ENCODE data around the gene GRPEL1.
A peak's percentile ranks its signal among the peaks of the same experiment; 100 is the strongest.

Gene GRPEL1

DNA sequence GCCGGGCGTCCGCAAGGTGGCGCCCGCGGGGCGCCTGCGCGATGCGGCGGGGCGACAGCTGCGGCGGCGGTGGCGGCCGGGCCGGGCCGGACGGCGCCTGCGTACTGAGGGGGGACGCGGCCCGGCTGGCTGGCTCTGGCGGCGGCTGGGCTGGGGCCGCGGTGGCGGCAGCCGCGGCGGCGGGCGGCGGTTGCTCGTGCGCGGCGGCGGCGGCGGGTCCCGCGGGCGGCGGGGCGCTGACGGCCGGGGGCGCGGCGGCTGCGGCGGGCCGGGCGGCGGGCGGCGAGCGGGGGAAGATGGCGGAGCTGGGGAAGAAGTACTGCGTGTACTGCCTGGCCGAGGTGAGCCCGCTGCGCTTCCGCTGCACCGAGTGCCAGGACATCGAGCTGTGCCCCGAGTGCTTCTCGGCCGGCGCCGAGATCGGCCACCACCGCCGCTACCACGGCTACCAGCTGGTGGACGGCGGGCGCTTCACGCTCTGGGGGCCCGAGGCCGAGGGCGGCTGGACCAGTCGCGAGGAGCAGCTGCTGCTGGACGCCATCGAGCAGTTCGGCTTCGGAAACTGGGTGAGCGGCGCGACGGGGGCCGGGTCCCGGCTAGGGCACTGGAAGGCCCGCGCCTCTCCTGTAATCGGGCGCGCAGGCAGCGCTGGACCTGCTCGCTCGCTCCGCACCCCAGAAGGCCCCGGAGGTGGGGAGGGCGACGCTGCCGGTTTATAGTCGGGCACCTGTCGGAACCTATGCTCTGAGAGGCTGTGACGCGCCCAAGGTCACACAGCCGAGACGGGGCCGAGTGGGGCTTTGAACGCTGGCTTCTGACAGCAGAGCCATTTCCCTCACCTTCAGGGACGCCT, 24.4 kb downstream of the GRPEL1 start, which contains the start of gene TADA2B:
Gene TADA2B (plus strand): TSS at position 89 of the 853 bp plus-strand sequence. CDS start 208 bp downstream, at position 297.
- peak; percentile 38 to 69 (median 62) for DNase-seq

- peak; percentile 73 to 89 (median 85) for DNase-seq
Observed at GRCh38 chr4:7042503-7043283, 25.2 kb downstream of the GRPEL1 start.

DNA sequence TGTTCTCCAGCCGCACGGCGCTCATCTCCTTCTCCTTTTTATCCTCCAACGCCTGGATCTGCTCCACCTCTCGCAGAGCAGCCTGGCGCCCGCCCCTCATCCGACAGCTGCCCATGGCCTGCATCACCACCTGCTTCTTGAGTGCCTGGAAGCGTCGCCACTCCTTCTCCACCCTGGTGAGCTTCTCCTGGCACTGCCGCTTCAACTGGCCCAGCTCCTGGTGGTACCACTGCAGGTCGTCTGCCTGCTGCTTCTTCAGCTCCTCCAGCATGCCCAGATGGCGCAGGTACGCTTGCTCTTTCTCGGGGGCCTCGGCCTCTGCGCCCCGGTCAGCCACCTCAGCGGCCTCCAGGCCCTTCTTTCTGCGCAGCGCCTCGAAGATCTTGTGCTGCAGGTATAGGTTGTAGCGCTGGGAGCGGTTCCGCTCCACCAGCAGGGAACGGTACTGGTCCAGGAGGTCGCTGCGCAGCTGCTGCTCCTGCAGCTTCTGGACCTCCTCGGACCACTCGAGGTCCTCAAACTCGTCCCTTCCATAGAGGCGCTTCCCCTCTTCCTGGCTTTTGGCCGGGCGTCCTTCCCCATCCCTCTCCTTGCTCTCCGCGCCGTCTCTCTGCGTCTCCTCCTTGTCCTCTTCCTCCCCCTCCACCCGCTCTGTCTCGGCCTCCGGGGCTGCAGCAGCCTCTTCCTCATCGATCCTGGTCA, 25.9 kb downstream of the GRPEL1 start:
- peak in 3 of 6 experiments; percentile 27 to 57 (median 28) for DNase-seq

- DNase-seq: no peak
Observed at GRCh38 chr4:7041246-7041645, 26.6 kb downstream of the GRPEL1 start.

GRCh38 chr4:7040765-7041164, 27.1 kb downstream of the GRPEL1 start:
- DNase-seq: no peak

- DNase-seq: peak in 1 of 6 experiments; percentile 16
Observed at GRCh38 chr4:7037425-7037824, 30.4 kb downstream of the GRPEL1 start.

GRCh38 chr4:7034262-7035081, 33.4 kb downstream of the GRPEL1 start:
- DNase-seq: no peak

- DNase-seq: no peak
Observed at GRCh38 chr4:7032596-7032995, 35.3 kb downstream of the GRPEL1 start.

GRCh38 chr4:7031558-7032449, 36.1 kb downstream of the GRPEL1 start:
- no peak for DNase-seq

DNA sequence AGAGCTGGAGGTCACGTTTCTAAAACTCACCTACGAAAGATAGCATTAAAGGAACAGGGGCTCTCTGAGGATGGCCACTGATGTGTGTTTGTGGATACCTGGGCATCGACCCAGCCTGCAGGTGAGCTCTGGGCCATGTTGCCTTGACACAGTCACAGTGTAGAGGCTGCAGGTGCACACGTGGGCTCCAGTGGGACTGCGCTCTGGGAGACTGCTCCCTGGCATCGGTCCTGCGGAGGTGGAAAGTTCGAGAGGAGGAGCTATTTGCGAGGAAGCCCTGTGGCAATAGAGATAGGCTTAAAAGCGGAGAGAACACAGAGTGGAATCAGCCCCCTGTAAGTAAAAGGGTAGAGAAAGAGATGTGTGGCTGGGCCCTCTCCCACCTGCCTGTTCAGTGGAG, 37.0 kb downstream of the GRPEL1 start:
- DNase-seq: no peak

DNA sequence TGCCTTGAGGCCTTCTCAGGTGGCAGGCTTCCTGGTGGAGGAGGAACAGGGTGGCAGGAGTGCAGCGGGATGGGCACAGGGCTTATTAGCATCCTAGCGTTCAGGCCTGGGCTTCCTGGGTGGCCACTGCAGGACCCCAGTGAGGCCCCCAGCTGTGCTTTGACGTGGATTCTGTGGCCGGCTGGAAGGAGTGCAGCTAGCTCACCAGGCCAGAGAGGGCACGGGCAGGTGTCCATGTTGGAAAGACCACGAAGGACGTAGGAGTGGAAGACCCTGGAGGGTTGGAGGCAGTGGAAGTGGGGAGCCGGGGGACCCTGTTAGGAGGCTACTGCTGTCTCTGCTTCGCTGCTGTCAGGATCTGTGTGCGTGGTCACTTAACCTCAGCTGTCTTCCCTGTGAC, 37.9 kb downstream of the GRPEL1 start:
- no peak for DNase-seq

GRCh38 chr4:7029212-7029611, 38.7 kb downstream of the GRPEL1 start:
- DNase-seq: no peak

- no peak for DNase-seq
Observed at GRCh38 chr4:7027913-7028312, 40.0 kb downstream of the GRPEL1 start.

- no peak for DNase-seq
Observed at GRCh38 chr4:7027284-7027683, 40.6 kb downstream of the GRPEL1 start.

DNA sequence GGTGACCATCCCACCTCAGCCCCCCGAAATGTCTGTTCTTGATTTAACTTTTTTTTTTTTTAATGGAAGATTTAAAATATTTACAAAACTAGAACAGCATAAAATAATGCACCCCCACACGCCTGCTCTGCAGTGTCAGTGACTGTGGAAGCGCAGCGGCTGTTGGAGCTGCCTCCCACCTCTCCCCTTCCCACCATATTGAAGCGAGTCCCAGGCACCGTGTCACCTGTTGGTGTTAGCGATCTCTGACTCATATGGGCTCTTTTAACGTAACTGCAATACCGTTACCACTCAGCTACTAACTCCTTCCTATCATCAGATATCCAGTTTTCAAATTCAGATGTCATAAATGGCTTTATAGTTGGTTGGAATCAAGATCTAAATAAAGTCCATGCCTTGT, 41.8 kb downstream of the GRPEL1 start:
- no peak for DNase-seq

GRCh38 chr4:7025040-7025602, 42.7 kb downstream of the GRPEL1 start:
- no peak for DNase-seq

DNA sequence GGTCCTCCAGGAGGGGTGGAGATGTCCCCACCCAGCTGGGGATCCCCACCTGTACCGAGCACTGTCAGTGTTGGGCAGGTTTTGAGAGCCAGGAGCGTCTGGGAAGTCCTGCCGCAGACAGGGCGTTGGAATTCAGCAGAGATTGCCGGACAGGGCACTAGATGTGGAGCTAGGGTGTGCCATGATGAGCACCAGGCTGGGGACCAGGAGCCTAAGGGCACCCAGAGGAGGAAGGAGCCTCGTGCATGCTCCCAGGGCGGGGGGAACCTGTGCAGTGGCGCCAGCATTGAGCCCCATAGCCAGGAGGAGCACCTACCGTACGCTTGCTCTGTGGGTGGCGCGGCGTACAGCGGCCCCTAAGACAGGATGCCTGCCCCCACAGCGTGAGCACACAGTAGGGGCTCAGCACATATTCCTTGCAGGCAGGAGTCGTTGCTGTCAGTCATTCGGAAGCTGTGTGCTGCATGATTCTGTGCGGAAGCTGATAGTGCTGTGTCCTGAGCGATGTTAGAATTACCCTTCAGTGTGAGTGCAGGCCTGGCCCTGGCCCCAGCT, 43.5 kb downstream of the GRPEL1 start:
- DNase-seq: no peak

DNA sequence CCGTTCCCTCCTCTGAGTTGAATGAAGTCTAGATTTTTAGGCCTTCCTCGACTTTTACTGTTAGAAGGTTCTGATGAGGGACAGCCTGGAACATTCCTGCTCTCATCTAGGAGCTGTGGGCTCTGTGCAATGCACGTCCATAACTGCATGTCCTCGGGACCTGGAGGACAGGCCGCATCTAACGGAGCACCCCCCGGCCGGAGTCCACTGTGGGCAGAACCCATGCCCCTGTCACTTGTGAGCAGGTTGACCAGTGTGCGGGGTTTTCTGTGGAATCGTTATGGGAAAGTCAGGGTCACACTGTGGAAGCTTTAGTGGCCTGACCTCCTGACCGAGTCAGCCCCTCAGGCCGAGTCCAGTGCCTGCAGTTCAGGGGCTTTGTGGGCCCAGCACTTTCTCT, 44.0 kb downstream of the GRPEL1 start:
- no peak for DNase-seq

- DNase-seq: no peak
Observed at GRCh38 chr4:7023486-7023885, 44.4 kb downstream of the GRPEL1 start.

DNA sequence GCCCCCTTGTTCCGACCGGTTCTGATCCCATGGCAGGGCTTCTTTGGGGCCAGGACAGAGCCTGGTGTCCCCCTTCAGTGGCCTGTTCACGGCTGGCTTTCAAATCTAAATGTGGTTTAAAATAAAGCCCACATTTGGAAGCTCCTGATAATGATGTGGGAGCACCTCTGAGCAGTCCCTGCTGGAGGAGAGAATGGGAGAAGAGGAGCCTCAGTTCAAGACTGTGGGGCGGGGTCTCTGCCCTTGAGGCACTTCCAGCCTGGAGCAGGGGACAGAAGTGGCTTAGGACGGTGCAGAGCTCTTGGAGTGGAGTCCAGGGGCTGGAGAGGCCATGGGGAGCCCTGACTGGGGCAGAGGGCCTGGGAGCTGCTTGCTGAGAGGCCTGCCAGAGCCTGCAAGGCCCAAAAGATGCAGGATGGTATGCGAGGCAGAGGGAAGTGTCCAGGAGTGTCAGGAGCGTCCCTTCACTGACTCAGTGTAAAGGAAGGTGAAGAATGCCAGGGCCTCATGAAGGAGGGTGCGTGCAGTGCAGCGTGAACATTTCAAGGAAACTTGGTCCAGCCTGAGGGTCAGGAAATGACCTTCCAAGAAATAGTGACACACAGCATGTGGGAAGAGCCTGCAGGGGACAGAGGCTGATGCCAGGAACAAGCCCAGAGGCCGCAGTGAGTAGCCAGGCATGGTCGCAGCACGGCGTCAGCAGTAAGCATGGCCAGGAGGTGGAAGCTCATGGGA, 45.8 kb downstream of the GRPEL1 start:
- DNase-seq: no peak

All from stimulated activated naive CD4-positive, alpha-beta T cell (primary cell).